Brain microvascular endothelial cell (primary cell): ENCODE measurements around the gene TCEA3.
A peak's percentile ranks its signal among the peaks of the same experiment; 100 is the strongest.

ENCODE experiments used
- DNase-seq: peaks from one replicate; pipeline ENCODE4 v3.0.0-alpha.2; 2020
- H3K27ac ChIP-seq: fragments of 250-450 bp; sonication (Bioruptor Pico); 2 replicates; pipeline ENCODE4 v1.5.1; 2020; ENCODE audit warnings: mild to moderate bottlenecking, moderate library complexity
- H3K27me3 ChIP-seq: fragments of 250-450 bp; sonication (Bioruptor Pico); replicated peaks from 2 replicates; pipeline ENCODE4 v1.5.1; 2020; ENCODE audit warnings: mild to moderate bottlenecking
- H3K36me3 ChIP-seq: fragments of 250-450 bp; sonication (Bioruptor Pico); replicated peaks from 2 replicates; pipeline ENCODE4 v1.5.1; 2020; ENCODE audit warnings: mild to moderate bottlenecking
- H3K4me3 ChIP-seq: 2 replicates; pipeline ENCODE4 v1.5.1; 2011; ENCODE audit warnings: low read depth, mild to moderate bottlenecking, control low read depth, low read length, moderate library complexity
- in situ Hi-C: cut with HindIII; loops from 2 replicates; pipeline ENCODE4 v1.10.0; 2017; ENCODE audit warnings: low sequenced_read_pairs, low pct_ligation_motif_present
- TF ChIP-seq, protein P1 (sequence below): IDR thresholded peaks from 2 replicates; pipeline ENCODE4 v1.5.1; 2011; ENCODE audit warnings: low read depth, mild to moderate bottlenecking, moderate library complexity, low read length, control low read depth, inconsistent platforms; ENCODE audit errors: missing control alignments

Gene TCEA3

DNA sequence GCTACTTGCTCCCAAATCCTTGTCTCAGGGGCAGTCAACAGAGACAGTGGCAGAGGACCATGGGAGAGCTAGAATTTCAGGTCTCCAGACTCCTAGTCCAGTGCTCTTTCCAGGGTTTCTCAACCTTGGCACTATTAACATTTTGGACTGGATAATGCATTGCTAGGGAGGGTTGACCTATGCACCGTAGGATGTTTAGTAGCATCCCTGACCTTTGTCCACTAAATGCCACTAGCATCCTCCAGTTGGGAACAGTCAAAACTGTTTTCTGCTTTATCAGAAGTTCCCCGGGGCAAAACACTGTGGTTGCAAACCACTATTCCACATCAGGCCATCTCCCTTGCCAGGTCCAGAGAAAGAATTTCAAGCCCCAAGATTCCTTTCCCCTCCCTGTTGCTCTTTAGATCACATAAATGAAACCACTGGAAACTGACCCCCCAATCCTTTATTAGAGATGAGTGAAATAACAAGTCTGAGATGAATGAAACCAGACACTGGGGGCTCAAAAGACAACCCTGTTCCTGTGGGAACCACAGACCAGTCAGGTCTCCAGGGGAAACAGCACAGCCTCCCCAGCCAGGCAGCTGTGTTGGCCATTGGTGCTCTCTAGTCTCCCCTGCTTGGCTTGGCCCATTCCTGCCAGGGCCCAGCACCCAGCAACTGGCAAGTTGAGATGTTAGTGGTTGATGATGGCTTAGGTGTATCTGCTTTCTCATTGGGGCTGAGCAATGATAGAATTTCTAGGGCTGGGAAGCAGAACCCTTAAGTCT, 3.8 kb upstream of the TCEA3 start:
- Histone ChIP-seq H3K27ac (no peak overlapping the region), H3K4me3 (no peak overlapping the region), H3K27me3 (no peaks in the 10 kb centered on the region), H3K36me3 (peaks cover 2% of the 10 kb centered on the region)
- TF ChIP-seq, protein P1, sequence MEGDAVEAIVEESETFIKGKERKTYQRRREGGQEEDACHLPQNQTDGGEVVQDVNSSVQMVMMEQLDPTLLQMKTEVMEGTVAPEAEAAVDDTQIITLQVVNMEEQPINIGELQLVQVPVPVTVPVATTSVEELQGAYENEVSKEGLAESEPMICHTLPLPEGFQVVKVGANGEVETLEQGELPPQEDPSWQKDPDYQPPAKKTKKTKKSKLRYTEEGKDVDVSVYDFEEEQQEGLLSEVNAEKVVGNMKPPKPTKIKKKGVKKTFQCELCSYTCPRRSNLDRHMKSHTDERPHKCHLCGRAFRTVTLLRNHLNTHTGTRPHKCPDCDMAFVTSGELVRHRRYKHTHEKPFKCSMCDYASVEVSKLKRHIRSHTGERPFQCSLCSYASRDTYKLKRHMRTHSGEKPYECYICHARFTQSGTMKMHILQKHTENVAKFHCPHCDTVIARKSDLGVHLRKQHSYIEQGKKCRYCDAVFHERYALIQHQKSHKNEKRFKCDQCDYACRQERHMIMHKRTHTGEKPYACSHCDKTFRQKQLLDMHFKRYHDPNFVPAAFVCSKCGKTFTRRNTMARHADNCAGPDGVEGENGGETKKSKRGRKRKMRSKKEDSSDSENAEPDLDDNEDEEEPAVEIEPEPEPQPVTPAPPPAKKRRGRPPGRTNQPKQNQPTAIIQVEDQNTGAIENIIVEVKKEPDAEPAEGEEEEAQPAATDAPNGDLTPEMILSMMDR, result no peak
- no peak for DNase-seq
- in situ Hi-C loops, result no loop called here

- TF ChIP-seq, protein P1, result no peak
- in situ Hi-C loops, result no loop called here
These were observed 3.0 kb upstream of the TCEA3 start for GRCh38 chr1:23427550-23427949.

DNA sequence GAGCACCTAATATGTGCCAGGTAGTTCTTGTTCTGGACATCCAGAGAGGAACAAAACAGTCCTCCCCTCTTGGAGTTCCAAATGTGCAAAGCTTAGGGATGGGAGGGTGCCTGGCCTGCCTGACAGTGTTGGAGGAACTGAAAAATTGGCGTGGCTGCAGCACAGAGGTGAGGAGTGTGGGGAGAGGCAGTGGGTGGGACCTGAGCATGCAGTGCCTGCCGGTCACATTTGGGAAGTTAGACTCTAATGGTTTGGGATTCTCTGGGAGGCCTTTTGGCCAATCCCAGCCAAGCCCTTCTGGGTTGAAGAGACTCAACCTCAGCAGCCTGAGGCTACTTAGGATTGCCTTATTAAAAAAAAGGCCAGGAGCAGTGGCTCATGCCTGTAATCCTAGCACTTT, 2.3 kb upstream of the TCEA3 start:
- DNase-seq, result no peak
- TF ChIP-seq, protein P1, result no peak

More at GRCh38 chr1:23427550-23427949, 3.0 kb upstream of the TCEA3 start:
- Histone ChIP-seq H3K27ac (no peak overlapping the region), H3K27me3 (no peaks in the 10 kb centered on the region), H3K4me3 (no peak overlapping the region), H3K36me3 (peaks cover 2% of the 10 kb centered on the region)
- no peak for DNase-seq

GRCh38 chr1:23425193-23425494, 596 bp upstream of the TCEA3 start:
- Histone ChIP-seq H3K36me3 (no peaks in the 10 kb centered on the region), H3K27ac (no peak overlapping the region), H3K4me3 (peak overlapping the region; percentile 45), H3K27me3 (no peaks in the 10 kb centered on the region)
- in situ Hi-C loops, result no loop called here
- DNase-seq, result no peak
- TF ChIP-seq, protein P1, result no peak

More for the DNA sequence above, 2.3 kb upstream of the TCEA3 start:
- Histone ChIP-seq H3K36me3 (peaks cover 2% of the 10 kb centered on the region), H3K27me3 (no peaks in the 10 kb centered on the region), H3K27ac (no peak overlapping the region), H3K4me3 (no peak overlapping the region)
- in situ Hi-C loops, result no loop called here

DNA sequence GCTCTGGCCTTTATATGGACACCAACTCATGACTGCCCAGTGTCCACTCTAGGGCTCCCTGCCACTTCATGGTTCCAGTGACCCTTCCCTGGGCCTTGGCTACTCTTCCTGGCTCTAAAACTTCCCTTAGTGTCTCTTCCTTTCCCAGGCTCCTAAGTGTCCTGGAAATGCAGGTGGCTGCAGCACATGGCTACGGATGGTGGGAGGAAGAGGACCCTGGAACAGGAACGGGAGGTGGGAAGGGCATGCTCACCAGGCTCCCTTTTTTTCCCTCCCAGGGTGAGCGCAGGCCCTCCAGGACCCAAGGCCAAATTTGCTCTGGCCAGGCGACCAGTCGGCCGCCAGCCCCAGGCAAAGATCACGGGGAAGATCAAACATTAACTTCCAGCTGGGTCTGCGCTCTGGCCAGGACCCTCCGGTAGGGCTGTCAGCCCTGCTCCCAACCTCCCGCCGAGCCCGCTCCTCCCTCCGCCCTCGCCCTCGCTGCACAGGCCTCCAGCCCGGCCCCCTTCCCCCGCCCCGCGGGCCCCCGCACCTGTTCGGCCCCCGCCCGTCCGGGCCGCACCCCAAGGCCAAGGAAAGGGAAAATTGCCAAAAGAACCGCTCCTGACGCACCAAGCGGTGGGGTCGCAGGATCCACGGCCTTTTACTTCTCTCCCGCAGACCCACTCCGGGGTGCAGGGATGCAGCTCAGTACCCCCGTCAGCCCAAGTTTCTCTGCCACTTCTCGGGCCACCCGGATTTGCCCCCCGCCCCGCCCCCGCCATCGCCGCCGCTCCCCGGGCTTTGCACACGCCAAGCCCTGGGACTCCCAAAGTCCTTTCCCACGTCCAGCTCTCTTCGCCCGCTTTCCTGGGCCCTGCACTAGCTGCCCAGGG, 894 bp downstream of the TCEA3 start:
- in situ Hi-C loops, result loop anchor here (25.0 kb wide), 1 partner anchor 89 kb away; no protein-coding TSS in a partner anchor
- no peak overlapping the region for H3K27ac ChIP-seq
- peak overlapping the region; percentile 45 for H3K4me3 ChIP-seq
- no peaks in the 10 kb centered on the region for H3K27me3 ChIP-seq
- no peak for DNase-seq
- H3K36me3 ChIP-seq, result no peaks in the 10 kb centered on the region
- TF ChIP-seq, protein P1, result no peak
